H1 (cell line): ENCODE data around the gene VDR. TPM values are rescaled to one million over a fixed set of nuclear protein-coding genes. Genes with fewer than 3 reads are reported as not detected.

Experiments
- CTCF ChIA-PET: fragments of 300-600 bp; sonication (Branson Sonifier 250); formaldehyde crosslinking; loops from one replicate; lab custom pipeline; 2021; ENCODE audit not compliant: partially characterized antibody; lab: Charles Lee
- POLR2A ChIA-PET: fragments of 300-600 bp; sonication (Branson Sonifier 250); formaldehyde crosslinking; loops from one replicate; lab custom pipeline; 2021; ENCODE audit warnings: inconsistent platforms; ENCODE audit not compliant: partially characterized antibody; lab: Charles Lee
- DNase-seq, 2 experiments: peaks; one replicate each; pipeline versions ENCODE4 v3.0.0 to v3.0.0-alpha.2; 2010 to 2022; ENCODE audit warnings: low spot score in 2 of 2, low read depth in 1 of 2, mixed read lengths in 1 of 2
- FAIRE-seq: peaks from 2 replicates; lab custom pipeline; 2011; peaks lifted over from hg19 to GRCh38; lab: Jason Lieb, UNC
- H2AFZ ChIP-seq: 2 replicates; pipeline ENCODE4 v1.8.1; 2012; ENCODE audit warnings: low read length, inconsistent platforms
- H2AK5ac ChIP-seq: 2 replicates; pipeline ENCODE4 v1.6.1; 2013; ENCODE audit warnings: low read depth, low read length
- H2BK120ac ChIP-seq: replicated peaks from 2 replicates; pipeline ENCODE3; 2013; ENCODE audit warnings: low read depth, low read length, inconsistent platforms
- H2BK12ac ChIP-seq: 2 replicates; pipeline ENCODE4 v1.6.1; 2013; ENCODE audit warnings: low read depth, low read length
- H2BK15ac ChIP-seq: 2 replicates; pipeline ENCODE4 v1.6.1; 2013; ENCODE audit warnings: low read length
- H2BK20ac ChIP-seq: 2 replicates; pipeline ENCODE4 v1.6.1; 2013; ENCODE audit warnings: low read length
- H2BK5ac ChIP-seq: 2 replicates; pipeline ENCODE4 v1.6.1; 2013; ENCODE audit warnings: low read depth, low read length
- H3K14ac ChIP-seq: 2 replicates; pipeline ENCODE4 v1.6.1; 2013; ENCODE audit warnings: inconsistent platforms; ENCODE audit not compliant: insufficient read length
- H3K18ac ChIP-seq: 2 replicates; pipeline ENCODE4 v1.6.1; 2013; ENCODE audit warnings: low read length; ENCODE audit errors: extremely low read depth
- H3K23ac ChIP-seq: 2 replicates; pipeline ENCODE4 v1.6.1; 2013; ENCODE audit warnings: inconsistent platforms; ENCODE audit not compliant: insufficient read length
- H3K23me2 ChIP-seq: 2 replicates; pipeline ENCODE4 v1.6.1; 2013; ENCODE audit warnings: low read depth, low read length
- H3K27ac ChIP-seq: 2 replicates; pipeline ENCODE4 v1.6.1; 2011; ENCODE audit warnings: low read depth, low read length, inconsistent platforms
- H3K27me3 ChIP-seq, 4 experiments: replicated peaks in 1 of 4; 1 replicate in 1 of 4; 2 replicates in 3 of 4; pipeline versions ENCODE4 v1.6.1 to v1.8.1; 2011 to 2013; ENCODE audit warnings: low read length in 3 of 4, mild to moderate bottlenecking in 3 of 4, inconsistent platforms in 2 of 4, mixed read lengths in 2 of 4, moderate library complexity in 1 of 4; ENCODE audit not compliant: control insufficient read depth in 3 of 4, insufficient read depth in 3 of 4; ENCODE audit errors: extremely low read depth in 1 of 4
- H3K36me3 ChIP-seq, 4 experiments: 2 replicates each; pipeline versions ENCODE4 v1.6.1 to v1.8.1; 2011 to 2013; ENCODE audit warnings: mild to moderate bottlenecking in 4 of 4, low read length in 3 of 4, moderate library complexity in 2 of 4, control low read depth in 1 of 4, inconsistent platforms in 1 of 4; ENCODE audit not compliant: insufficient read depth in 4 of 4, control insufficient read depth in 2 of 4
- H3K4ac ChIP-seq: replicated peaks from 2 replicates; pipeline ENCODE3; 2013; ENCODE audit warnings: low read length, low read depth, mixed read lengths, inconsistent platforms; ENCODE audit not compliant: insufficient read length
- H3K4me1 ChIP-seq, 4 experiments: replicated peaks in 1 of 4; 1 replicate in 1 of 4; 2 replicates in 3 of 4; pipeline versions ENCODE4 v1.6.1 to v1.8.1; 2011 to 2013; ENCODE audit warnings: low read length in 3 of 4, inconsistent platforms in 2 of 4, mixed read lengths in 1 of 4; ENCODE audit not compliant: insufficient read depth in 4 of 4, control insufficient read depth in 3 of 4
- H3K4me2 ChIP-seq, 2 experiments: 2 replicates each; pipeline versions ENCODE4 v1.6.1 to v1.8.1; 2011 to 2013; ENCODE audit warnings: low read depth in 2 of 2, low read length in 2 of 2, control low read depth in 1 of 2, inconsistent platforms in 1 of 2, mild to moderate bottlenecking in 1 of 2; ENCODE audit not compliant: insufficient read depth in 1 of 2
- H3K4me3 ChIP-seq, 4 experiments: fragments of 200-600, 300-600 bp in 1 of 4; sonication (generic), shearing (Covaris generic), sonication (Bioruptor Twin) in 1 of 4; 2 replicates each; pipeline versions ENCODE4 v1.5.1 to v1.8.1; 2011 to 2016; ENCODE audit warnings: low read length in 4 of 4, low read depth in 3 of 4, control low read depth in 2 of 4, inconsistent platforms in 2 of 4, mild to moderate bottlenecking in 2 of 4, mixed read lengths in 1 of 4, moderate library complexity in 1 of 4; ENCODE audit not compliant: insufficient read depth in 2 of 4; ENCODE audit errors: extremely low read depth in 1 of 4
- H3K56ac ChIP-seq: replicated peaks from 2 replicates; pipeline ENCODE3; 2013; ENCODE audit warnings: low read depth, mild to moderate bottlenecking, mixed read lengths, low read length, inconsistent platforms; ENCODE audit not compliant: insufficient read length
- H3K79me1 ChIP-seq: 2 replicates; pipeline ENCODE4 v1.6.1; 2013; ENCODE audit warnings: low read depth, low read length, control low read depth
- H3K79me2 ChIP-seq, 2 experiments: 2 replicates each; pipeline versions ENCODE4 v1.6.1 to v1.8.1; 2012 to 2013; ENCODE audit warnings: low read length in 2 of 2, mild to moderate bottlenecking in 2 of 2, inconsistent platforms in 1 of 2; ENCODE audit not compliant: insufficient read depth in 2 of 2, control insufficient read depth in 1 of 2
- H3K9ac ChIP-seq, 4 experiments: replicated peaks in 1 of 4; 1 replicate in 1 of 4; 2 replicates in 3 of 4; pipeline versions ENCODE4 v1.6.1 to v1.8.1; 2011 to 2013; ENCODE audit warnings: low read depth in 3 of 4, low read length in 3 of 4, control low read depth in 2 of 4, mild to moderate bottlenecking in 2 of 4, moderate library complexity in 2 of 4, inconsistent platforms in 1 of 4; ENCODE audit errors: extremely low read depth in 1 of 4
- H3K9me3 ChIP-seq, 2 experiments: 2 replicates each; pipeline versions ENCODE4 v1.6.1 to v1.8.1; 2012 to 2013; ENCODE audit warnings: mild to moderate bottlenecking in 2 of 2, moderate library complexity in 2 of 2, control low read depth in 1 of 2, inconsistent platforms in 1 of 2, low read depth in 1 of 2, low read length in 1 of 2, mixed read lengths in 1 of 2; ENCODE audit not compliant: insufficient read depth in 2 of 2
- H4K20me1 ChIP-seq, 2 experiments: replicated peaks in 1 of 2; 2 replicates each; pipeline versions ENCODE3 to v1.8.1; 2011 to 2013; ENCODE audit warnings: inconsistent platforms in 2 of 2, low read length in 2 of 2, mild to moderate bottlenecking in 1 of 2; ENCODE audit not compliant: insufficient read depth in 2 of 2, control insufficient read depth in 1 of 2
- H4K5ac ChIP-seq: 2 replicates; pipeline ENCODE4 v1.6.1; 2013; ENCODE audit warnings: low read length, low read depth, mixed read lengths, inconsistent platforms; ENCODE audit not compliant: insufficient read length
- H4K8ac ChIP-seq: 2 replicates; pipeline ENCODE4 v1.8.0; 2013; ENCODE audit warnings: mild to moderate bottlenecking, moderate library complexity, low read length, inconsistent platforms; ENCODE audit not compliant: insufficient read depth; ENCODE audit errors: extremely low read depth
- H4K91ac ChIP-seq: replicated peaks from 2 replicates; pipeline ENCODE3; 2013; ENCODE audit warnings: low read length, mixed read lengths, inconsistent platforms; ENCODE audit not compliant: insufficient read length
- CTCF ChIP-seq, 3 experiments: IDR thresholded peaks; 1 replicate in 2 of 3; 2 replicates in 1 of 3; pipeline versions ENCODE4 v1.5.1 to v1.6.1; 2011; ENCODE audit warnings: low read length in 3 of 3, mild to moderate bottlenecking in 3 of 3, inconsistent platforms in 2 of 3, low read depth in 1 of 3, moderate library complexity in 1 of 3; ENCODE audit not compliant: insufficient read depth in 1 of 3; ENCODE audit errors: control extremely low read depth in 1 of 3
- EGR1 ChIP-seq: IDR thresholded peaks from 2 replicates; pipeline ENCODE4 v1.6.1; 2011; ENCODE audit warnings: low read depth, low read length, borderline replicate concordance
- KDM1A ChIP-seq: fragments of 200-600, 300-600 bp; sonication (generic); IDR thresholded peaks from 2 replicates; pipeline ENCODE4 v1.7.1; 2016; ENCODE audit warnings: mild to moderate bottlenecking, low read length, borderline replicate concordance
- SAP30 ChIP-seq: fragments of 300-600 bp; sonication (generic); IDR thresholded peaks from 2 replicates; pipeline ENCODE4 v1.7.1; 2012; ENCODE audit warnings: low read length, moderate library complexity, mild to moderate bottlenecking, inconsistent platforms; ENCODE audit not compliant: insufficient read depth, insufficient replicate concordance
- TAF7 ChIP-seq: optimal IDR thresholded peaks from 2 replicates; pipeline ENCODE3; 2011; ENCODE audit warnings: low read depth, mild to moderate bottlenecking, inconsistent platforms, low read length, moderate library complexity, borderline replicate concordance
- TEAD4 ChIP-seq: IDR thresholded peaks from 2 replicates; pipeline ENCODE4 v1.6.1; 2012; ENCODE audit warnings: low read depth, low read length, inconsistent platforms, mixed read lengths
- YY1 ChIP-seq: IDR thresholded peaks from 2 replicates; pipeline ENCODE4 v1.6.1; 2011; ENCODE audit warnings: low read depth, mild to moderate bottlenecking, low read length
- WGBS, 2 experiments: shearing (Covaris generic) in 1 of 2; methylation state at CpG; one replicate each; pipeline versions ENCODE4 v1.1.6 to v1.1.7; 2013 to 2015; ENCODE audit warnings: low lambda C conversion rate in 2 of 2, mixed read lengths in 2 of 2, inconsistent platforms in 1 of 2, low coverage in 1 of 2, missing lambda C conversion rate in 1 of 2; ENCODE audit not compliant: insufficient replicate concordance in 2 of 2, insufficient coverage in 1 of 2, insufficient read length in 1 of 2; ENCODE audit errors: extremely low coverage in 1 of 2, missing lambda C conversion rate in 1 of 2; 5-methylcytosine and 5-hydroxymethylcytosine counted together
- polyA plus RNA-seq, 7 experiments: library from polyadenylated mRNA; depleted of rRNA in 3 of 7; stranded (reverse) in 5 of 7; unstranded in 2 of 7; fragments of >200 nt in 5 of 7; fragments of 200-250 nt in 2 of 7; gene quantifications; 1 replicate in 5 of 7; 2 replicates in 1 of 7; 4 replicates in 1 of 7; pipeline versions ENCODE4 v1.2.1 to v1.2.3, GENCODE V29; 2011 to 2013; ENCODE audit warnings: missing spikeins in 2 of 7, mixed read lengths in 2 of 7
- total RNA-seq: library from RNA; stranded (reverse); fragmentation: NEBNext Ultra II Directional; extraction: Animal tissue kit (Norgen Biotek cat#: 25700); gene quantifications from 2 replicates; pipeline ENCODE4 v1.2.1, GENCODE V29; 2021

Gene VDR
- total and polyA plus RNA-seq, 2 of the 8 experiments (the other 6 are each of a cell fraction or from before 2014, with no cell fraction given): 0.44 to 0.65 TPM

DNA sequence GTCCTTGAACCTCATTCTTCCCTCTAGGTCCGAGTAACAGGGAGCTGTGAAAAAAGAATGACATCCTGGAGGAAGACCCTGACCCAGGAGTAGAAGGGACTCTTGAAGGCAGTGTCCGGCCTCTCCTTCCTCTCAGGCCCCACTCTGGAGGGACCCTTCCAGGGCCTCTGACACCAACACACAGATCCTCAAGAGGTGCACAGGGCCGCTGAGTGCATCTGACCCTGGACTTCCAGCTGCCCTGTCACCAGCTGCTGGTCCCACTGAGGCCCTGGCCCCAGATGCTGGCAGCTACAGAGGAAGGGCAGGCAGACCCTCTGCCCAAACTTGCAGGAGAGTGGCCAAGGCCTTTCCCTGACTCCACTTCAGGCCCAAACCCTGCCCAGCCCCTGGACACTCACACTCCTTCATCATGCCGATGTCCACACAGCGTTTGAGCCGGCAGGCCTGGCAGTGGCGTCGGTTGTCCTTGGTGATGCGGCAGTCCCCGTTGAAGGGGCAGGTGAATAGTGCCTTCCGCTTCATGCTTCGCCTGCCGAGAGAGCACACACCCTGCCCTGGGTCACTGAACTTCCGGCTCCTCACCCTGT lies 40.1 kb downstream of the VDR start:
- H2BK20ac ChIP-seq: no peak overlapping the region
- no peak overlapping the region for H3K56ac ChIP-seq
- H3K9ac ChIP-seq: no peak overlapping the region
- H2BK5ac ChIP-seq: no peak overlapping the region
- no peaks in the 10 kb centered on the region for H3K36me3 ChIP-seq
- H3K9me3 ChIP-seq: no peaks in the 10 kb centered on the region
- POLR2A ChIA-PET: no interaction called here
- H4K5ac ChIP-seq: no peak overlapping the region
- H3K4ac ChIP-seq: no peak overlapping the region
- no peak overlapping the region for H4K8ac ChIP-seq
- no peak overlapping the region for H3K4me3 ChIP-seq
- no peak overlapping the region for H3K23ac ChIP-seq
- DNase-seq (no peak), FAIRE-seq (no peak)
- no peak overlapping the region for H4K91ac ChIP-seq
- CTCF ChIA-PET: interaction anchor here (1.0 to 2.2 kb wide), 5 partner anchors 9 to 188 kb away, joined by 3 to 5 read pairs (median 4); no protein-coding TSS in a partner anchor
- no peak overlapping the region for H2AK5ac ChIP-seq
- no peak overlapping the region for H3K18ac ChIP-seq
- H2BK15ac ChIP-seq: no peak overlapping the region
- H2AFZ ChIP-seq: no peak overlapping the region
- TF ChIP-seq TEAD4: no peak
- no peak for TF ChIP-seq EGR1
- no peak for TF ChIP-seq KDM1A
- no peak for TF ChIP-seq CTCF (IDR thresholded peaks at IDR 0.05; ENCODE audit: control extremely low read depth in 1 of 3, insufficient read depth in 1 of 3, low read depth in 1 of 3, low read length in 3 of 3)
- TF ChIP-seq TAF7: no peak
- no peak for TF ChIP-seq YY1
- TF ChIP-seq SAP30: no peak
- H3K79me1 ChIP-seq: no peaks in the 10 kb centered on the region
- 95% methylated on average over 12 of the region's 14 CpGs; no CpG with 5 or more reads in 1 of the 2 experiments for WGBS, 2 experiments
- no peak overlapping the region for H3K4me2 ChIP-seq
- H3K14ac ChIP-seq: no peak overlapping the region
- H3K27ac ChIP-seq: no peak overlapping the region
- H3K79me2 ChIP-seq: no peaks in the 10 kb centered on the region
- no peaks in the 10 kb centered on the region for H4K20me1 ChIP-seq
- no peaks in the 10 kb centered on the region for H3K4me1 ChIP-seq
- no peaks in the 10 kb centered on the region for H3K23me2 ChIP-seq
- H3K27me3 ChIP-seq: no peaks in the 10 kb centered on the region
- H2BK12ac ChIP-seq: no peak overlapping the region
- H2BK120ac ChIP-seq: no peak overlapping the region
